ENCODE data around the gene HMCN1.
A peak's percentile ranks its signal among the peaks of the same experiment; 100 is the strongest.
"Not testable (repeated sequence)": the region's sequence is repeated elsewhere in the genome, so short reads cannot be mapped to it uniquely, and the experiment has no call there.

The HMCN1 gene

GRCh38 chr1:186211583-186211982 is 477.4 kb downstream of the HMCN1 start:
- DNase-seq = not testable (repeated sequence)

- DNase-seq = peak; percentile 62
Observed at GRCh38 chr1:186212568-186213224, 478.5 kb downstream of the HMCN1 start.

GRCh38 chr1:186213225-186213607 is 479.0 kb downstream of the HMCN1 start:
- no peak for DNase-seq

GRCh38 chr1:186214791-186215190 is 480.6 kb downstream of the HMCN1 start:
- DNase-seq = no peak

GRCh38 chr1:186215636-186216035 is 481.4 kb downstream of the HMCN1 start:
- DNase-seq = no peak

GRCh38 chr1:186218654-186219352 is 484.6 kb downstream of the HMCN1 start:
- no peak for DNase-seq

GRCh38 chr1:186220067-186220466 is 485.9 kb downstream of the HMCN1 start:
- no peak for DNase-seq

- no peak for DNase-seq
Observed at GRCh38 chr1:186220911-186221310, 486.7 kb downstream of the HMCN1 start.

- no peak for DNase-seq
Observed at GRCh38 chr1:186225096-186225495, 490.9 kb downstream of the HMCN1 start.

GRCh38 chr1:186228749-186229148 is 494.6 kb downstream of the HMCN1 start:
- DNase-seq = no peak

- no peak for DNase-seq
Observed at GRCh38 chr1:186231861-186232436, 497.8 kb downstream of the HMCN1 start.

GRCh38 chr1:186234976-186235686 is 500.9 kb downstream of the HMCN1 start:
- DNase-seq = no peak

- DNase-seq = no peak
Observed at GRCh38 chr1:186235696-186236095, 501.5 kb downstream of the HMCN1 start.

GRCh38 chr1:186236921-186237320 is 502.7 kb downstream of the HMCN1 start:
- DNase-seq = no peak

GRCh38 chr1:186239171-186239570 is 505.0 kb downstream of the HMCN1 start:
- DNase-seq = no peak

- no peak for DNase-seq
Observed at GRCh38 chr1:186240436-186240835, 506.2 kb downstream of the HMCN1 start.

Measured in femur (tissue), 1 donor.